H1 (cell line): ENCODE data around the gene PLLP. TPM values are rescaled to one million over a fixed set of nuclear protein-coding genes. Genes with fewer than 3 reads are reported as not detected.

Experiments
- CHD1 ChIP-seq: IDR thresholded peaks from 2 replicates; pipeline ENCODE4 v1.6.1; 2012; ENCODE audit warnings: low read depth, low read length, improper control_type of control experiment
- EGR1 ChIP-seq: IDR thresholded peaks from 2 replicates; pipeline ENCODE4 v1.6.1; 2011; ENCODE audit warnings: low read depth, low read length, borderline replicate concordance
- EZH2 ChIP-seq: fragments of 200-600 bp; sonication (generic); IDR thresholded peaks from 2 replicates; pipeline ENCODE4 v1.7.1; 2012; ENCODE audit warnings: low read depth, mild to moderate bottlenecking, moderate library complexity, low read length, inconsistent platforms; ENCODE audit not compliant: severe bottlenecking
- FOSL1 ChIP-seq: IDR thresholded peaks from 2 replicates; pipeline ENCODE4 v1.6.1; 2011; ENCODE audit warnings: mild to moderate bottlenecking, low read depth, low read length, moderate library complexity; ENCODE audit not compliant: insufficient read depth
- PHF8 ChIP-seq: fragments of 200-600 bp; sonication (generic); conservative IDR thresholded peaks from 2 replicates; pipeline ENCODE4 v1.7.1; 2012; ENCODE audit warnings: low read depth, mild to moderate bottlenecking, inconsistent platforms, low read length, moderate library complexity
- SIRT6 ChIP-seq: IDR thresholded peaks from one replicate; pipeline ENCODE4 v1.7.1; 2012; ENCODE audit warnings: low read length, inconsistent platforms
- TCF12 ChIP-seq: IDR thresholded peaks from 2 replicates; pipeline ENCODE4 v1.6.1; 2011; ENCODE audit warnings: low read depth, mild to moderate bottlenecking, low read length
- polyA plus RNA-seq, 7 experiments: library from polyadenylated mRNA; depleted of rRNA in 3 of 7; stranded (reverse) in 5 of 7; unstranded in 2 of 7; fragments of >200 nt in 5 of 7; fragments of 200-250 nt in 2 of 7; gene quantifications; 1 replicate in 5 of 7; 2 replicates in 1 of 7; 4 replicates in 1 of 7; pipeline versions ENCODE4 v1.2.1 to v1.2.3, GENCODE V29; 2011 to 2013; ENCODE audit warnings: missing spikeins in 2 of 7, mixed read lengths in 2 of 7
- total RNA-seq: library from RNA; stranded (reverse); fragmentation: NEBNext Ultra II Directional; extraction: Animal tissue kit (Norgen Biotek cat#: 25700); gene quantifications from 2 replicates; pipeline ENCODE4 v1.2.1, GENCODE V29; 2021
- TF ChIP-seq, protein P1 (sequence below): fragments of 300-600 bp; sonication (generic); IDR thresholded peaks from 2 replicates; pipeline ENCODE4 v1.7.1; 2012; ENCODE audit warnings: low read length, moderate library complexity, mild to moderate bottlenecking, inconsistent platforms; ENCODE audit not compliant: insufficient replicate concordance
- TF ChIP-seq, protein P2 (sequence below): IDR thresholded peaks from 2 replicates; pipeline ENCODE4 v1.6.1; 2012; ENCODE audit warnings: low read length, inconsistent platforms

Gene PLLP
- total and polyA plus RNA-seq, 2 of the 8 experiments (the other 6 are each of a cell fraction or from before 2014, with no cell fraction given): 2.9 to 10.6 TPM

DNA sequence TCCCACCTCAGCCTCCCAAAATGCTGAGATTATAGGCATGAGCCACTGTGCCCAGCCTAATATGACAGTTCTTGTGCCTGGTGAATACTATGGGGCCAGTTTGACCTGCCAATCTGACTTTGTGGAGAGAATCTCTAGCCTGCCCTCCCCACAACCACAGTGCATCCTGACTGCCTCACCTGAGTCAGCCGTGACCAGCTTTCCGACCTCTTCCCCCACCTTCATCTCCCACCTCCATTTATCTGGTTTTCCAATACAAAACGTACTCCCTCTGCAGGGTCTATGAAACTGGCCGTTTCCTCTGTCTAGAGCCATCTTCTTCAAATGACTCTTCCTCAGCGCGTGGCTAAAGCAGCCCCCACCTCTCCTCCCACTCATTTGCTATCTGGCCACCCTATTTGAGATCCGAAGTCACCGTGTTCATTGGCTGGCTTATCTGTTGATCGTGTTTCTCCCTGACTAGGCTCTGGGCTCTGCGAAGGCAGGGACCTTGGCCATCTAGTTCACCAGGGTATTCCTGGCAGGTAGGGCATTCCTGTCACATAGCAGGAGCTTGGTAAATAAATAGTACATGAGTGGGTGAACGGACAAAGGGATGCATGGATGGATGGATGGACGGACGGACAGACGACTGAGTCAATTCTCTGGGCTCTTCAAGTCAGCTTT lies 22.3 kb upstream of the PLLP start (continued):
- TF ChIP-seq, protein P1, sequence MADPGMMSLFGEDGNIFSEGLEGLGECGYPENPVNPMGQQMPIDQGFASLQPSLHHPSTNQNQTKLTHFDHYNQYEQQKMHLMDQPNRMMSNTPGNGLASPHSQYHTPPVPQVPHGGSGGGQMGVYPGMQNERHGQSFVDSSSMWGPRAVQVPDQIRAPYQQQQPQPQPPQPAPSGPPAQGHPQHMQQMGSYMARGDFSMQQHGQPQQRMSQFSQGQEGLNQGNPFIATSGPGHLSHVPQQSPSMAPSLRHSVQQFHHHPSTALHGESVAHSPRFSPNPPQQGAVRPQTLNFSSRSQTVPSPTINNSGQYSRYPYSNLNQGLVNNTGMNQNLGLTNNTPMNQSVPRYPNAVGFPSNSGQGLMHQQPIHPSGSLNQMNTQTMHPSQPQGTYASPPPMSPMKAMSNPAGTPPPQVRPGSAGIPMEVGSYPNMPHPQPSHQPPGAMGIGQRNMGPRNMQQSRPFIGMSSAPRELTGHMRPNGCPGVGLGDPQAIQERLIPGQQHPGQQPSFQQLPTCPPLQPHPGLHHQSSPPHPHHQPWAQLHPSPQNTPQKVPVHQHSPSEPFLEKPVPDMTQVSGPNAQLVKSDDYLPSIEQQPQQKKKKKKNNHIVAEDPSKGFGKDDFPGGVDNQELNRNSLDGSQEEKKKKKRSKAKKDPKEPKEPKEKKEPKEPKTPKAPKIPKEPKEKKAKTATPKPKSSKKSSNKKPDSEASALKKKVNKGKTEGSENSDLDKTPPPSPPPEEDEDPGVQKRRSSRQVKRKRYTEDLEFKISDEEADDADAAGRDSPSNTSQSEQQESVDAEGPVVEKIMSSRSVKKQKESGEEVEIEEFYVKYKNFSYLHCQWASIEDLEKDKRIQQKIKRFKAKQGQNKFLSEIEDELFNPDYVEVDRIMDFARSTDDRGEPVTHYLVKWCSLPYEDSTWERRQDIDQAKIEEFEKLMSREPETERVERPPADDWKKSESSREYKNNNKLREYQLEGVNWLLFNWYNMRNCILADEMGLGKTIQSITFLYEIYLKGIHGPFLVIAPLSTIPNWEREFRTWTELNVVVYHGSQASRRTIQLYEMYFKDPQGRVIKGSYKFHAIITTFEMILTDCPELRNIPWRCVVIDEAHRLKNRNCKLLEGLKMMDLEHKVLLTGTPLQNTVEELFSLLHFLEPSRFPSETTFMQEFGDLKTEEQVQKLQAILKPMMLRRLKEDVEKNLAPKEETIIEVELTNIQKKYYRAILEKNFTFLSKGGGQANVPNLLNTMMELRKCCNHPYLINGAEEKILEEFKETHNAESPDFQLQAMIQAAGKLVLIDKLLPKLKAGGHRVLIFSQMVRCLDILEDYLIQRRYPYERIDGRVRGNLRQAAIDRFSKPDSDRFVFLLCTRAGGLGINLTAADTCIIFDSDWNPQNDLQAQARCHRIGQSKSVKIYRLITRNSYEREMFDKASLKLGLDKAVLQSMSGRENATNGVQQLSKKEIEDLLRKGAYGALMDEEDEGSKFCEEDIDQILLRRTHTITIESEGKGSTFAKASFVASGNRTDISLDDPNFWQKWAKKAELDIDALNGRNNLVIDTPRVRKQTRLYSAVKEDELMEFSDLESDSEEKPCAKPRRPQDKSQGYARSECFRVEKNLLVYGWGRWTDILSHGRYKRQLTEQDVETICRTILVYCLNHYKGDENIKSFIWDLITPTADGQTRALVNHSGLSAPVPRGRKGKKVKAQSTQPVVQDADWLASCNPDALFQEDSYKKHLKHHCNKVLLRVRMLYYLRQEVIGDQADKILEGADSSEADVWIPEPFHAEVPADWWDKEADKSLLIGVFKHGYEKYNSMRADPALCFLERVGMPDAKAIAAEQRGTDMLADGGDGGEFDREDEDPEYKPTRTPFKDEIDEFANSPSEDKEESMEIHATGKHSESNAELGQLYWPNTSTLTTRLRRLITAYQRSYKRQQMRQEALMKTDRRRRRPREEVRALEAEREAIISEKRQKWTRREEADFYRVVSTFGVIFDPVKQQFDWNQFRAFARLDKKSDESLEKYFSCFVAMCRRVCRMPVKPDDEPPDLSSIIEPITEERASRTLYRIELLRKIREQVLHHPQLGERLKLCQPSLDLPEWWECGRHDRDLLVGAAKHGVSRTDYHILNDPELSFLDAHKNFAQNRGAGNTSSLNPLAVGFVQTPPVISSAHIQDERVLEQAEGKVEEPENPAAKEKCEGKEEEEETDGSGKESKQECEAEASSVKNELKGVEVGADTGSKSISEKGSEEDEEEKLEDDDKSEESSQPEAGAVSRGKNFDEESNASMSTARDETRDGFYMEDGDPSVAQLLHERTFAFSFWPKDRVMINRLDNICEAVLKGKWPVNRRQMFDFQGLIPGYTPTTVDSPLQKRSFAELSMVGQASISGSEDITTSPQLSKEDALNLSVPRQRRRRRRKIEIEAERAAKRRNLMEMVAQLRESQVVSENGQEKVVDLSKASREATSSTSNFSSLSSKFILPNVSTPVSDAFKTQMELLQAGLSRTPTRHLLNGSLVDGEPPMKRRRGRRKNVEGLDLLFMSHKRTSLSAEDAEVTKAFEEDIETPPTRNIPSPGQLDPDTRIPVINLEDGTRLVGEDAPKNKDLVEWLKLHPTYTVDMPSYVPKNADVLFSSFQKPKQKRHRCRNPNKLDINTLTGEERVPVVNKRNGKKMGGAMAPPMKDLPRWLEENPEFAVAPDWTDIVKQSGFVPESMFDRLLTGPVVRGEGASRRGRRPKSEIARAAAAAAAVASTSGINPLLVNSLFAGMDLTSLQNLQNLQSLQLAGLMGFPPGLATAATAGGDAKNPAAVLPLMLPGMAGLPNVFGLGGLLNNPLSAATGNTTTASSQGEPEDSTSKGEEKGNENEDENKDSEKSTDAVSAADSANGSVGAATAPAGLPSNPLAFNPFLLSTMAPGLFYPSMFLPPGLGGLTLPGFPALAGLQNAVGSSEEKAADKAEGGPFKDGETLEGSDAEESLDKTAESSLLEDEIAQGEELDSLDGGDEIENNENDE: no peak
- TF ChIP-seq SIRT6 (no peak), TCF12 (no peak), CHD1 (no peak), EZH2 (no peak), PHF8 (no peak), EGR1 (no peak), FOSL1 (no peak)
- TF ChIP-seq, protein P2, sequence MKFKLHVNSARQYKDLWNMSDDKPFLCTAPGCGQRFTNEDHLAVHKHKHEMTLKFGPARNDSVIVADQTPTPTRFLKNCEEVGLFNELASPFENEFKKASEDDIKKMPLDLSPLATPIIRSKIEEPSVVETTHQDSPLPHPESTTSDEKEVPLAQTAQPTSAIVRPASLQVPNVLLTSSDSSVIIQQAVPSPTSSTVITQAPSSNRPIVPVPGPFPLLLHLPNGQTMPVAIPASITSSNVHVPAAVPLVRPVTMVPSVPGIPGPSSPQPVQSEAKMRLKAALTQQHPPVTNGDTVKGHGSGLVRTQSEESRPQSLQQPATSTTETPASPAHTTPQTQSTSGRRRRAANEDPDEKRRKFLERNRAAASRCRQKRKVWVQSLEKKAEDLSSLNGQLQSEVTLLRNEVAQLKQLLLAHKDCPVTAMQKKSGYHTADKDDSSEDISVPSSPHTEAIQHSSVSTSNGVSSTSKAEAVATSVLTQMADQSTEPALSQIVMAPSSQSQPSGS: no peak
